G401.6 (cell line): ENCODE results near the gene MUC5AC.
"Not testable (repeated sequence)": the region's sequence is repeated elsewhere in the genome, so short reads cannot be mapped to it uniquely, and the experiment has no call there.

ENCODE experiments used
- FAIRE-seq: peaks from 2 replicates; lab custom pipeline; 2012; peaks lifted over from hg19 to GRCh38; lab: Jason Lieb, UNC

The MUC5AC gene, protein sequence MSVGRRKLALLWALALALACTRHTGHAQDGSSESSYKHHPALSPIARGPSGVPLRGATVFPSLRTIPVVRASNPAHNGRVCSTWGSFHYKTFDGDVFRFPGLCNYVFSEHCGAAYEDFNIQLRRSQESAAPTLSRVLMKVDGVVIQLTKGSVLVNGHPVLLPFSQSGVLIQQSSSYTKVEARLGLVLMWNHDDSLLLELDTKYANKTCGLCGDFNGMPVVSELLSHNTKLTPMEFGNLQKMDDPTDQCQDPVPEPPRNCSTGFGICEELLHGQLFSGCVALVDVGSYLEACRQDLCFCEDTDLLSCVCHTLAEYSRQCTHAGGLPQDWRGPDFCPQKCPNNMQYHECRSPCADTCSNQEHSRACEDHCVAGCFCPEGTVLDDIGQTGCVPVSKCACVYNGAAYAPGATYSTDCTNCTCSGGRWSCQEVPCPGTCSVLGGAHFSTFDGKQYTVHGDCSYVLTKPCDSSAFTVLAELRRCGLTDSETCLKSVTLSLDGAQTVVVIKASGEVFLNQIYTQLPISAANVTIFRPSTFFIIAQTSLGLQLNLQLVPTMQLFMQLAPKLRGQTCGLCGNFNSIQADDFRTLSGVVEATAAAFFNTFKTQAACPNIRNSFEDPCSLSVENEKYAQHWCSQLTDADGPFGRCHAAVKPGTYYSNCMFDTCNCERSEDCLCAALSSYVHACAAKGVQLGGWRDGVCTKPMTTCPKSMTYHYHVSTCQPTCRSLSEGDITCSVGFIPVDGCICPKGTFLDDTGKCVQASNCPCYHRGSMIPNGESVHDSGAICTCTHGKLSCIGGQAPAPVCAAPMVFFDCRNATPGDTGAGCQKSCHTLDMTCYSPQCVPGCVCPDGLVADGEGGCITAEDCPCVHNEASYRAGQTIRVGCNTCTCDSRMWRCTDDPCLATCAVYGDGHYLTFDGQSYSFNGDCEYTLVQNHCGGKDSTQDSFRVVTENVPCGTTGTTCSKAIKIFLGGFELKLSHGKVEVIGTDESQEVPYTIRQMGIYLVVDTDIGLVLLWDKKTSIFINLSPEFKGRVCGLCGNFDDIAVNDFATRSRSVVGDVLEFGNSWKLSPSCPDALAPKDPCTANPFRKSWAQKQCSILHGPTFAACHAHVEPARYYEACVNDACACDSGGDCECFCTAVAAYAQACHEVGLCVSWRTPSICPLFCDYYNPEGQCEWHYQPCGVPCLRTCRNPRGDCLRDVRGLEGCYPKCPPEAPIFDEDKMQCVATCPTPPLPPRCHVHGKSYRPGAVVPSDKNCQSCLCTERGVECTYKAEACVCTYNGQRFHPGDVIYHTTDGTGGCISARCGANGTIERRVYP (N-terminal part only)

DNA sequence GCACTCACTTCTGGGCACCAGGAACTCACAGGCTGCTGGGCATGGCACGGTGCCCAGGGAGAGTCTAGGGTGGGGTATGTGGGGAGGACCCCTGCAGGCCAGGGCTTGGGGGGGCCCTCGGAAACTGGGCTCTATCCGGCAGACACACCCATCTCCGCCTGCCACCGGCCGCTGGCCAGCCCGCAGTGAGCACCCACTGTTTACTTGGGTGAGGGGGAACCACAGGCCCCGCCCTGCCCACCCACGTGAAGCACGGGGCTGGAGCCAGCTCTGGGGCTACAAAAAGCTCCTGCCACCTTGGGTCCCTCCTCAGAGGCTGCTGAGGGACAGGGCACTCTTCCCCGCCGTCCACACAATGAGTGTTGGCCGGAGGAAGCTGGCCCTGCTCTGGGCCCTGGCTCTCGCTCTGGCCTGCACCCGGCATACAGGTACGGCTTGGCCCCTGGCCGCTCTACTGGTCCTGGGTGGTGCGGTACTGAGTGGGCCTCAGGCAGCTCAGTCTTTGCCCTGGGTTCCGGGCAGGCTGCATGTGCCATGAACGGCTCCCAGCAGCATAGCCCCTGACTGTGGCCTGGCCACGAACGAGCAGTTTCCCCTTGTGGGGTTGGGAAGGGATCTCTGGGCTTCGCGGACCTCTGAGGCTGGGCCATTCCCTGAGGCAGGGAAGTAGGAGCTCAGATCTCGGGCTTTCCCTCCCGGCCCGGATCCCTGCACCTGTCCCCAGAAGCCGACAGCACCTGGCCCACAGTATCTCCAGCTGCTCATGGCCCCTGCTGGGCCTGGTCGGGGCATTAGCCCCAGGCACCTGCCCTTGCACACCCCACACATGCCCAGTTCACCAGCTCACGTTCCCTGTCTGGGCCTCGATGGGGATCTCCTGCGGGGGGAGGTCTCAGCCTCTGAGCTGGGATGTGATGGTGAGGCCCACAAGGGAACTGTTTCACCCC lies at the start of gene MUC5AC:
MUC5AC (plus strand) TSS at position 309 of the 947 bp plus-strand sequence; CDS start at position 356, 47 bp downstream.
- no peak for FAIRE-seq

DNA sequence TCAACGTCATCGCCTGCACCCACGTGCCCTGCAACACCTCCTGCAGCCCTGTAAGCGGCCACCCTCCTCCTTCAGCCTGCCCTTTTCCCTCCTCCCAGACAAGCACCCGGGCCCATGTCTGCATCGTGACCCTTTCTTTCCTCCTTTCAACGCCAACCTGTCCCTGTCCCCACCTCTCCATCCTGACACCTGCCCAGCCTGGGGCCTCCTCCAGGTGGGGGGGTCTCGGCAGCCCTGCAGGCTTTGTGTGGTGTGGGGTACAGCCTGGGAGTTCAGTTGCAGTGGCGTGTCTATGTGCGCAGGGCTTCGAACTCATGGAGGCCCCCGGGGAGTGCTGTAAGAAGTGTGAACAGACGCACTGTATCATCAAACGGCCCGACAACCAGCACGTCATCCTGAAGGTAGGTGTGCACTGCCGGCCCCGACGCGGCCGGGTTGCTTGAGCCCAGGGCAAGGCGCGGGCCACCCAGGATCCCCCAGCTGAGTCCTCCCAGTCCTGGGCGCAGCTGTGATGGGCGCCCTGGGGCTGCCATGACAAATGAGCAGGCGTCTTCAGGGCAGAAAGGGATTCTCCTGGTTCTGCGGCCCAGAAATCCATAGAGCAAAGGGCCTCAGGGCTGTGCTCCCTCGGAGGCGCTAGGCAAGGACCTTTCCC lies 49.4 kb upstream of the MUC5AC start:
- no peak for FAIRE-seq

DNA sequence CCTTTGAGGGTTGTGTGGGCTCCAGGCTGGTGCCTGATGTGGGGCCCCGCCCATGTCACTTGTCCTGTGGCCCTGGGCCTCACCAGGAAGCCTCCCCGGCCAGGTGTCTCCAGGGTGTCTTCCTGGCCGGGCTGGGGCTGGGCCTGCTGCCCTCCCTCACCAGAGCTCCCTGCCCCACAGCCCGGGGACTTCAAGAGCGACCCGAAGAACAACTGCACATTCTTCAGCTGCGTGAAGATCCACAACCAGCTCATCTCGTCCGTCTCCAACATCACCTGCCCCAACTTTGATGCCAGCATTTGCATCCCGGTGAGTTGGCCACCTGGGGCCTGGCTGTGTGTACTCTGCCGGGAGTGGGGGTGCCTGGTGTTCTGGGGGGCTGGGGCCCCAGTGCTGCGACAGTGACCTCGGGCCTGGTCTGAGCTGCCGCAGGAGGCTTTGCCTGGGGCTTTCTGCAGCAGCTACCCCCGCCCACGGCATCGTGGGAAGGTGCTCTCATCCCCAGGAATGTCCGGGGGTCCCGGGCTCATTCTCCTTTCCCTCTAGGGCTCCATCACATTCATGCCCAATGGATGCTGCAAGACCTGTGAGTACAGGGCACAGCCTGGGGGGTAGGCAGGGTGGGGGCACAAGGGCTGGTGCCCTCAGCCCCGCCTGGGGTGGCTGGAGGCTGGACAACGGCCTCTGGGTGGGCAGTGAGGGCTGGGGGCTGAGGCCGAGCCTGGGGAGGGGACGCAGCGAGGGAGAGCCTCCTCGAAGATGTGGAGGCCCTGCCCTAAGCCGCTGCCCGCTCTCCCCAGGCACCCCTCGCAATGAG lies 48.4 kb upstream of the MUC5AC start:
- no peak for FAIRE-seq

DNA sequence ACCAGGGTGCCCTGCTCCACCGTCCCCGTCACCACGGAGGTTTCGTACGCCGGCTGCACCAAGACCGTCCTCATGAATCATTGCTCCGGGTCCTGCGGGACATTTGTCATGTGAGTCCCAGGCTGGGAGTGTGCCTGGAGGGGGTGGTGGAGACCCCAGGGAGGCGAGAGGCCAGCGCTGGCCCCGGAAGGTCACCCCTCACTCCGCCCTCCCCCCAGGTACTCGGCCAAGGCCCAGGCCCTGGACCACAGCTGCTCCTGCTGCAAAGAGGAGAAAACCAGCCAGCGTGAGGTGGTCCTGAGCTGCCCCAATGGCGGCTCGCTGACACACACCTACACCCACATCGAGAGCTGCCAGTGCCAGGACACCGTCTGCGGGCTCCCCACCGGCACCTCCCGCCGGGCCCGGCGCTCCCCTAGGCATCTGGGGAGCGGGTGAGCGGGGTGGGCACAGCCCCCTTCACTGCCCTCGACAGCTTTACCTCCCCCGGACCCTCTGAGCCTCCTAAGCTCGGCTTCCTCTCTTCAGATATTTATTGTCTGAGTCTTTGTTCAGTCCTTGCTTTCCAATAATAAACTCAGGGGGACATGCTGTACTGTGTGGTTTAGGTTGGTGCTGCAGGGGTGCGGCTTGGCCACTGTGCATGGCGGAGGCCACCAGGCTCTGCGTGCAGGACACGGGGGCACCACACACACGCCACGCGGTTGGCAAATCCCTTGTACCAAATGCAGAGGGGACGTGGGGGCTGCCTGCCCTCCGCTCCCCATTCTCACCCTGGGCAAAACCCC lies 47.6 kb upstream of the MUC5AC start:
- no peak for FAIRE-seq

DNA sequence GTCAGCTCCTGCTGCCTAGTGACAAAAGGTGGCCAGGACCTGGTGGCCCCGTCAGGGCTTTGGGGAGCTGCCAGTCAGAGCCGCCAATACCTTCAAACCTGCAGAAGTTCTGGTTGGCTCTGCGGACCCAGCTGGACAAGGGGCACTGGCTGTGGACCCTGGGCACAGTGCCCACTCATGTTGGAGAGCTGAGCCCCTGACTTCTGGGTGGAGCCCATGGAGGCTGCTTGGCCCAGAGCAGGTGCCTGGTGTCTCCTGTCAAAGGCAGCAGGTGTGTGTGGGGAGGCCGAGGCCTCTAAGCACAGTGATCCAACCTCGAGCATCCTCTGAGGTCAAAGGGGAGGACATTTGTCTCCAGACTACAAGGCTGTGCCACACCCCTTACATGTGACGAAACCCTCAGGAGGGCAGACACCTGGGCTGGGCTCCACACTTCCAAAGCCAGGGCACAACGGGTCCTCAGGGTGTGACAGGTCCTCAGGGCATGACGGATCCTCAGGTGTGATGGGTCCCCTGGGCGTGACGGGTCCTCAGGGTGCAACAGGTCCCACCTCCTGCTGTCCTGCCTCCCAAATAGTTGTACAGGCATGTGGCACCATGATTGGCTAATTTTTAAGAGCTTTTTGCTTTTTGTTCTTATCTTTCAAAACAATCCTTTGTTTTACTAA lies 46.1 kb upstream of the MUC5AC start:
- no peak for FAIRE-seq

DNA sequence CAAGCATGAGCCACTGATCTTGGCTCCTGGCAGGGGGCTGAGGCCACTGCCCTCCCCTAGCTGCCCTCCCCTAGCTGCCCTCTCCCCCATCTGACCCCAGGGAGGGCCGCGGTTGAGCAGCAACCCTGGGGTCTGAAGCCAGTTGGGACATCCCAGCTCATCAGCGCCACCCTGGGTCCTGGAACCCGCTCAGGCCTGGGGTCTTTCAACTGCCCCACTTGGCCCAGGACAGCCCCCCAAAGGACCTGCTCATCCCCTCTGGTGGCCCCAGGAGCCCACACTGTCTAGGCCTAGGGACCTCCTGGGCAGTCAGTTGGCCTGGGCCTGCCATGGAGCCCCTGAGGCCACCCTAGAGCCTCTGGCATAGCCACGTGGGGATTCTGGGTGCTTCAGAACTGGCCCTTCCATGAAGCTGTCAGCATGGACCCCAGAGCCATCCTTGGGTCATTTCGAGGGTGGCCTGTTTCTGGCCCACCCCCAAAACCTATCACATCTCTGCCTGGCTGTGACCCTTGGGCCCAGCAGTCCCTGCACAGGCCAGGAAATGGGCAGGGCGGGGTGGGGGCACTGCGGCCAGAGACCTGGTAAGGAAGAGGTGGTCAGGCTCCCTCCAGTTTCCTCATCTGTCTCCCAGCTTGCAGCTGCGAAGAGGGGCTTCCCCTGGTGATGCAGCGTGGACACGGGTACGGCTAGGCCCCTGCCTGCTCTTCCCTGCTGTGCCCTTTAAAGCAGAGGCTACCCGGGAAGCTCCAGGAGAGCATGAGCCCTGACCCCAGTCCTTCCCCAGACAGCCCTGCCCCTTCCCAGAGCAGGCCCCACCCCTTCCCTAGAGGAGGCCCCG lies 45.2 kb upstream of the MUC5AC start:
- no peak for FAIRE-seq

DNA sequence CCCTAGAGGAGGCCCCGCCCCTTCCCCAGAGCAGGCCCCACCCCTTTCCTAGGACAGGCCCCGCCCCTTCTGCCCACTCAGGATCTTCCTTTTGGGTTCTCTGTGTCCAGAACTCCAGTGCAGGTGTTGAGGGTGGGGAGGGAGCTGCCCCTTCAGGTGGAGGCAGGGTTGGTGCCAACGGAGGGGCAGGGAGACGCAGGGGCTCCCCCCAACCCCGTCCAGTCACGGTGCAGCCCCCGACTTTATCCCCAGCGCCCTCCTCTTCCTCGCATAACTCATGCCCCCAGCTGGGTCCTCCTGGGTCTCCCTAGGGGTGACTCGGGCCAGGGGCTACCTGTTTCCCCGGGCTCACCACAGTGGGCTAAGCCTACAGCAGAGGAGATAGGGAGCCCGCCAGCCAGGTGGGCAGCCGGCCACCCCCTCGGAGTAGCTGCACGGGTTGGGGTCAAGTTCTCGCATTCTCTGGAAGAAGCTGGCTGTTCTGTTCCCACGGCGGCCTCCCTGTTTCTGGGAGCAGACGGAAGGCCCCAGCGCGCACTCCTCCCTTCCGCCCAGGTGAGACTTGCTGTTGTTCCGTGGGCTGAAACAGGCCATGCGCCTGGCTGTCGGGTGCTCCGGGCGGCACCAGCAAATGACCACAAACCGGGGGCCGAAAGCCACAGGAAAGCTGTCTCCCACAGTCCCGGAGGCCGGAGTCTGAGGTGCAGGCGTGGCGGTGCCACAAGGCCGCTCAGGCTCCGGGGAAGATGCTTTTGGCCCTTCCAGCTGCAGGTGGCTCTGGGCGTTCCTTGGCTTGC lies 44.1 kb upstream of the MUC5AC start:
- no peak for FAIRE-seq

DNA sequence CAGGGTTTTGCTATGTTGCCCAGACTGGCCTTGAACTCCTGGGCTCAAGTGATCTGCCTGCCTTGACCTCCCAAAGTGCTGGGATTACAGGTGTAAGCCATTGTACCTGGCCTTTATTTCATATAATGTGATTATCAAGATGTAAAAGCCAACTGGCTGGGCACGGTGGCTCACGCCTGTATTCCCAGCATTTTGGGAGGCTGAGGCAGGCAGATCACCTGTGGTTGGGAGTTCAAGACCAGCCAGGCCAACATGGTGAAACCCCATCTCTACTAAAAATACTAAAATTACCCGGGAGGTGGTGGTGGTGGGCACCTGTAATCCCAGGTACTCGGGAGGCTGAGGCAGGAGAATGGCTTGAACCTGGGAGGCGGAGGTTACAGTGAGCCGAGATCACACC lies 42.5 kb upstream of the MUC5AC start:
- FAIRE-seq = not testable (repeated sequence)

DNA sequence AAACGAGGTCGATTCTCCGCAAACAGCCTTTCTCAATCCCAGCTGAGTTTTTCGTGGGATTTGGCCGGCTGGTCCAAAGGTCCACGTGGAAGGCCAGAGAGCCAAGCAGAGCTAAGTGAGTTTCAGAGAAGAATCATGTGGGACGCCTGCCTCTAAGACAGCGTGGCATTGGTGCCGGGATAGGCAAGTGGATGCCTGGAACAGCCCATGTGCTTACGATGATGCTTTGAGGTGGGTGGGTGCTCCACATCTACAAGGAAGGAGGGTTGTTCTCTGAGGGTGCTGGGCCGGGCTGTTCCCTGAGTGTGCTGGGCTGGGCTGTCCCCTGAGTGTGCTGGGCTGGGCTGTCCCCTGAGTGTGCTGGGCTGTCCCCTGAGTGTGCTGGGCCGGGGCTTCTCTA lies 41.6 kb upstream of the MUC5AC start:
- no peak for FAIRE-seq

DNA sequence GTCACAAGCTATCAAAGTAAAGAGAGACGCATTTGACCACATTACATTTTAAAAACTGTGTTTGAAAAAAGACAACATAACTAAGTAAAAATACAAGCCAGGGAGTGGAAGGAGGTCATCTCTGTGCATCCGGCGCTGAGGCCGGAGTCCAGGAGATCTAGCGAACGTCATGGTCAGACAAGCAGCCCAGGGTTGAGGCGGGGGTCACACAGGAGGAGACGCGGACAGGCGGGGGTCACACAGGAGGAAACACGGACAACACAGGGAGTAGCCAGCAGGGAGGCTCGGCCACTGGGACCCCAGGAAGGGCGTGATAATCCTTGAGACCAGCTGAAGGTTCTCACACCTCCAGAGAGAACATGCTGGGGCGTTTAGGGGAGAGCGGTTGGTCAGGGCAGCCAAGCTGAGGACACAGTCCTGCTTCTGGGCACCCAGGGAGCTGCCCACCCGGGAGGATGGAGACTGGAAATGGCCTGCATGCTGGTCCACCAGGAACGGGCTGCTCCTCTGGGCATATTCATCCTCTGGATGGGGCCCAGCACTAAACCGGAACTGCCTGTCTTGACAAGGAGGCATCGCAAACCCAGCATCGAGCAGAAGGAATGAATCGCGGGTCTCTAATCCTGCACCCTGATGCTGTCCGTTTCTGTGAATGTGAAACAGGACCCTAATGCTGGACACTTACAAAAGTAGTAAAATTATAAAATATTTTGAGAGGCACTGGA lies 40.9 kb upstream of the MUC5AC start:
- FAIRE-seq = no peak

DNA sequence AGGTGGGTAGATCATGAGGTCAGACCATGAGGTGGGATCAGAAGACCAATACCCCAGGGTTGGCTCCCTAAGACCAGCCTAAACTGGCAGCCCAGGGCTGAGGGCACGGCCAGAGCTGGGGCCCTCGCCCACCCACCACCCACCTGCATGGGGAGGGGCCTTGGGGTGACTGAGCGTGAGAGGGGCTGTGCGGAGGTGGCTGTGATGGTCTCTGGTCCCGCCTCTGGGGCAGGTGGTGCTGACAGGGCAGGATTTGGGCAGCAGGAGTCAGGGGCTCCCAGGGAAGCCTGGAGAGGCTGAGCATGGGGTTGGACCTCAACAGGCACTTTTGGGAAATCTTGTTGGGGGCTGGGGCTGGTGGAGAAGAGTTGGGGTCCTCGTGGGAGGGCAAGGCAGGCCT lies 39.8 kb upstream of the MUC5AC start:
- FAIRE-seq = no peak

DNA sequence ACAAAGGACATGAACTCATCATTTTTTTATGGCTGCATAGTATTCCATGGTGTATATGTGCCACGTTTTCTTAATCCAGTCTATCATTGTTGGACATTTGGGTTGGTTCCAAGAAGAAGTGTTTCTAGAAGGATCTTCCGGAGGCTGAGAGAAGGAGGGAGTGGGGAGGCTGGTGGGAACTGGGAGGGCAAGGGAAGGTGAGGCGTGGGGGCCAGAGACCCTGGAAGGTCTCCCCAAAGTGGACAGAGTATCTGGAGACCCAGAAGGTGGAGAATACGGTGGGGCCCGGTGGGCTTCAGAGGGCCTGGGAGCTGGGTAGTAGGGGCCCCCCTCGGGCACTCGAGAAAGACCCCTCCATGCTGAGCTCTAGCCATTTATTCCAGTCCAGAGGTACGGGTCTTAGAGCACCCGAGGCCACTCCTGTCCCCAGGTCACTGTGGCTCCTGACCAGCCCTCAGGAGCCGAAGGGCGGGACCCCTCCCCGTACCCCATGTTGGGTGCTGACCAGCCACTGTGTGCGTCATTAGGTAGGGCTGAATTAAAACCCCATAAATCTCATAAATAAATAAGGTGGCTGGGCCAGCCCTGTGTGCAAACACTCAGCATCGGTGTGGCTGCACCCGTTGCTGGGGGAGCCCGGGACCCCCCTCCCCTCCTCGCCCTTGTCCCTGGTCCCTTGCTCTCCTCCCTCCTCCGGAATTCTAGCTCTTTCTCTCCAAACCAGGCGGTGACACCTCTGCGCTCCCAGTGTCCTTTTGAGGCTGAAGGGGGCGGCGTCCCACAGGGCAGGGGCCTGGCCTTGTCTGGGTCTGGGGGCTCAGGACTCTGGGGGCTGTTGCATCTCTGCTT lies 38.8 kb upstream of the MUC5AC start:
- no peak for FAIRE-seq

DNA sequence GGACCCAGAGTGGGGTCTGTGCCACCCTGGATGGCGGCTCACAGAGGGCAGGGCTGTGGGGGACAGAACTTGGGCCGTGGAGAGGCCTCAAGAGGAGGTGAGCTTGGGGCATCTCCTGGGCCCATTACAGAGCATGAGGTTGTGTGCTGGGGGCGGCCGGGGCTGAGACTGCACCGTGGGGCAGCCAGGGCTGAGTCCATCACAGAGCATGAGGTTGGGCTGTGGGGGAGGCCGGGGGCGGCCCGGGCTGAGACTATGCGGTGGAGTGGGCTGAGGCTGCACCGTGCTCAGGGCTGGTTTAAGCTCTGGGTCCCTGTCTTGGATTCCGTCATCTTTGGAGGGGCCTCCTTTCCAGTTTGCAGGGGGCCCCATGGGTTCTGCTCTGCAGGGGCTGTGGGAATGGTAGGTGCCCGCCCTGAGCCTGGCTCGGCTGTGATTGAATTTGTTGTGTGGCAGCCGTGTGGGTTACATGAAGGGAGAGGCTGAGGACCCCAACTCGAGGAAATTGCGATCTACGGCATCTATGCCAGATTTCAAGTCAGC lies 38.1 kb upstream of the MUC5AC start:
- no peak for FAIRE-seq

DNA sequence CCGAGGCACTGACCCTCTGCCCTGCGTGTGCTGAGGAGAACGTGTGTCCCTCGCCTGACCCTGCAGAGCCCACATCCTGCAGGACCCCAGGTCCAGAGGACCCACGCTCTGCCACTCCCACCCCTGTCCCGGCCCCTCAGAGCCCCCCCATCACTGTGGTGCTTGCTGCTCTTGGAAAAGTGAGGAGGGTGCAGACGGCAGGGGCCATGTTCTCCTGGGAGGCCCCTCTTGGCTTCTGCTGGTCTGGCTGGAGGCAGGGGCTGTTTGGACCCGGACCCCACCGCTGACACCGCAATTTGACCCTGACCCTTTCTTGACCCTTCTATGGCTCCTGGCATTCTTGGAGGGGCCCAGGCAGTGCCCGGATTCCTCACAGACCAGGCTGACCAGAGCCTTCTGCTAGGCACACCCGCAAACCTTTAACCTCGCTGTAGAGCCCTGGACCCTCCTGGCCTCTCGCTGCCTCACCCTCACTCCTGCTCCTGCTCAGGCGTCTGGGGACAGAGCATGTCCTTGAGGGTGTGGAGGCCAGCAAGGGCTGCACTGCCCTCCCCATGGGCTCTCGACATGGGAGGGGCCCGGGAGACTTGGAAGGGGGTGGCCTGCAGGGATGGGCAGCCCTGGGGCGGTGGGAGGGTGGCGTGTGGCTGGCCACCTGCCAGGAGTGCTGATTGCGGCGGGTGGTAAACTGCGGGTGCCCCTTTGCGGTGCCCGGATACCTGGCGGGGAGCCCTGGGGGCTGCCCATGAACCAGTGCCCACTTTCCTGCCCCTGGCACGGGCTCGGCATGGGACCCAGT lies 37.0 kb upstream of the MUC5AC start:
- no peak for FAIRE-seq
